ENCODE measurements around the gene ZNF888. TPM values are rescaled to one million over a fixed set of nuclear protein-coding genes. Genes with fewer than 3 reads are reported as not detected.

ZNF888 gene
- total RNA-seq, 1 donor from 2014 or later = 8.9 TPM

Other genes with a start within 250 kb of the ZNF888 start
- gene ZNF611, start 188.4 kb downstream of the ZNF888 start, total RNA-seq (ENCODE audit: low replicate concordance) = 24.7 and 27.3 TPM in 2 replicates
- 12.5 and 28.8 TPM in 2 replicates for gene ZNF600, start 136.6 kb downstream of the ZNF888 start, total RNA-seq (ENCODE audit: low replicate concordance)
- 23.0 and 40.0 TPM in 2 replicates for gene ZNF28, start 101.8 kb downstream of the ZNF888 start, total RNA-seq (ENCODE audit: low replicate concordance)
- 32.4 and 45.1 TPM in 2 replicates for gene ZNF468, start 65.8 kb downstream of the ZNF888 start, total RNA-seq (ENCODE audit: low replicate concordance)
- gene ZNF320, start 25.8 kb downstream of the ZNF888 start, total RNA-seq (ENCODE audit: low replicate concordance) = 30.4 and 33.5 TPM in 2 replicates
- 17.2 and 18.1 TPM in 2 replicates for gene ZNF816, start 39.5 kb upstream of the ZNF888 start, total RNA-seq (ENCODE audit: low replicate concordance)
- 0.17 and 0.50 TPM in 2 replicates for gene ERVV-1, start 90.5 kb upstream of the ZNF888 start, total RNA-seq (ENCODE audit: low replicate concordance)
- 0.53 and 2.2 TPM in 2 replicates for gene ERVV-2, start 121.3 kb upstream of the ZNF888 start, total RNA-seq (ENCODE audit: low replicate concordance)
- 30.7 and 35.9 TPM in 2 replicates for gene ZNF160, start 180.0 kb upstream of the ZNF888 start, total RNA-seq (ENCODE audit: low replicate concordance)
- 15.5 and 15.6 TPM in 2 replicates for gene ZNF415, start 209.5 kb upstream of the ZNF888 start, total RNA-seq (ENCODE audit: low replicate concordance)
- 14.6 and 15.8 TPM in 2 replicates for gene ZNF347, start 235.6 kb upstream of the ZNF888 start, total RNA-seq (ENCODE audit: low replicate concordance)

Data from type B pancreatic cell (in vitro differentiated cells).